Neural cell (in vitro differentiated cells): ENCODE results near the gene ACP4. TPM values are rescaled to one million over a fixed set of nuclear protein-coding genes. Genes with fewer than 3 reads are reported as not detected.
"Not testable (repeated sequence)": the region's sequence is repeated elsewhere in the genome, so short reads cannot be mapped to it uniquely, and the experiment has no call there.

ENCODE experiments used
- H2AFZ ChIP-seq: fragments of 200-600, 300-800 bp; sonication (generic), shearing (Covaris generic); 2 replicates; pipeline ENCODE4 v1.6.0; 2014; ENCODE audit warnings: low read depth, mild to moderate bottlenecking, antibody characterized with exemption, low read length, moderate library complexity
- H3F3A ChIP-seq: fragments of 200-600 bp; shearing (Covaris generic); 2 replicates; pipeline ENCODE4 v1.6.1; 2016; ENCODE audit warnings: mild to moderate bottlenecking, moderate library complexity, mixed read lengths, antibody characterized with exemption, low read length; ENCODE audit not compliant: insufficient read depth, poor library complexity, severe bottlenecking
- H3K27ac ChIP-seq: fragments of 200-600, 300-800 bp; sonication (generic), shearing (Covaris generic); 2 replicates; pipeline ENCODE4 v1.5.1; 2014; ENCODE audit warnings: mild to moderate bottlenecking, low read length, moderate library complexity
- H3K27me3 ChIP-seq: fragments of 300-800, 200-600 bp; sonication (generic), shearing (Covaris generic); 2 replicates; pipeline ENCODE4 v1.6.0; 2014; ENCODE audit warnings: mild to moderate bottlenecking, low read depth, low read length, moderate library complexity; ENCODE audit not compliant: insufficient read depth
- H3K36me3 ChIP-seq: fragments of 300-800, 200-600 bp; sonication (generic), shearing (Covaris generic); 2 replicates; pipeline ENCODE4 v1.5.1; 2014; ENCODE audit warnings: mild to moderate bottlenecking, antibody characterized with exemption, low read length, moderate library complexity; ENCODE audit not compliant: insufficient read depth
- H3K4me2 ChIP-seq: fragments of 300-800, 200-600 bp; sonication (generic), shearing (Covaris generic); 2 replicates; pipeline ENCODE4 v1.6.0; 2014; ENCODE audit warnings: mild to moderate bottlenecking, low read length
- H3K4me3 ChIP-seq: fragments of 300-800, 200-600 bp; sonication (generic), shearing (Covaris generic); 2 replicates; pipeline ENCODE4 v1.5.1; 2014; ENCODE audit warnings: mild to moderate bottlenecking, low read length, moderate library complexity
- H3K79me2 ChIP-seq: fragments of 200-600 bp; shearing (Covaris generic); replicated peaks from 2 replicates; pipeline ENCODE4 v1.6.0; 2014; ENCODE audit warnings: mild to moderate bottlenecking, low read length, moderate library complexity; ENCODE audit not compliant: insufficient read depth
- H3K9ac ChIP-seq: fragments of 300-800, 200-600 bp; sonication (generic), shearing (Covaris generic); 2 replicates; pipeline ENCODE4 v1.6.1; 2016; ENCODE audit warnings: mild to moderate bottlenecking, low read length, mixed read lengths
- H3K9me2 ChIP-seq: fragments of 200-600 bp; shearing (Covaris generic); 2 replicates; pipeline ENCODE4 v1.6.1; 2016; ENCODE audit warnings: mild to moderate bottlenecking, low read length, mixed read lengths; ENCODE audit not compliant: insufficient read depth
- H3K9me3 ChIP-seq: fragments of 200-600, 300-800 bp; sonication (generic), shearing (Covaris generic); 2 replicates; pipeline ENCODE4 v1.6.1; 2016; ENCODE audit warnings: mild to moderate bottlenecking, mixed run types, low read length, moderate library complexity, mixed read lengths
- H4K20me1 ChIP-seq: fragments of 200-600 bp; shearing (Covaris generic); 2 replicates; pipeline ENCODE4 v1.6.1; 2016; ENCODE audit warnings: mild to moderate bottlenecking, mixed run types; ENCODE audit not compliant: insufficient read depth
- CTCF ChIP-seq: fragments of 450-650 bp; IDR thresholded peaks from 2 replicates; pipeline ENCODE4 v1.5.1; 2014; ENCODE audit warnings: antibody characterized with exemption, mild to moderate bottlenecking, moderate library complexity; ENCODE audit not compliant: poor library complexity, severe bottlenecking
- EP300 ChIP-seq: fragments of 450-650 bp; conservative IDR thresholded peaks from 2 replicates; pipeline ENCODE4 v1.6.1; 2014; ENCODE audit warnings: antibody characterized with exemption, mild to moderate bottlenecking, moderate library complexity; ENCODE audit not compliant: poor library complexity, severe bottlenecking
- EZH2 ChIP-seq: fragments of 200-600, 300-800 bp; shearing (Covaris generic), sonication (generic); IDR thresholded peaks from 2 replicates; pipeline ENCODE4 v1.6.1; 2014; ENCODE audit warnings: antibody characterized with exemption, low read length, borderline replicate concordance, mild to moderate bottlenecking; ENCODE audit not compliant: insufficient read depth, poor library complexity, severe bottlenecking
- MXI1 ChIP-seq: fragments of 450-650 bp; conservative IDR thresholded peaks from 2 replicates; pipeline ENCODE4 v1.6.1; 2014; ENCODE audit warnings: antibody characterized with exemption, mild to moderate bottlenecking; ENCODE audit not compliant: poor library complexity, severe bottlenecking
- POLR2AphosphoS5 ChIP-seq: IDR thresholded peaks from 2 replicates; pipeline ENCODE4 v1.6.1; 2012
- RAD21 ChIP-seq: fragments of 450-650 bp; conservative IDR thresholded peaks from 2 replicates; pipeline ENCODE4 v1.6.1; 2014; ENCODE audit warnings: antibody characterized with exemption, mild to moderate bottlenecking, moderate library complexity
- REST ChIP-seq: IDR thresholded peaks from 2 replicates; pipeline ENCODE4 v1.6.1; 2012; ENCODE audit warnings: borderline replicate concordance
- SMC3 ChIP-seq: fragments of 450-650 bp; conservative IDR thresholded peaks from 2 replicates; pipeline ENCODE4 v1.6.1; 2014; ENCODE audit warnings: antibody characterized with exemption, mild to moderate bottlenecking, moderate library complexity; ENCODE audit not compliant: poor library complexity
- TAF1 ChIP-seq: IDR thresholded peaks from 2 replicates; pipeline ENCODE4 v1.6.1; 2012; ENCODE audit warnings: low read depth
- polyA plus RNA-seq: library from polyadenylated mRNA; depleted of rRNA; stranded (reverse); fragments of >200 nt; gene quantifications from 2 replicates; pipeline ENCODE4 v1.2.3, GENCODE V29; 2014

The ACP4 gene
- polyA plus RNA-seq, 1 donor from 2014 or later: not detected

DNA sequence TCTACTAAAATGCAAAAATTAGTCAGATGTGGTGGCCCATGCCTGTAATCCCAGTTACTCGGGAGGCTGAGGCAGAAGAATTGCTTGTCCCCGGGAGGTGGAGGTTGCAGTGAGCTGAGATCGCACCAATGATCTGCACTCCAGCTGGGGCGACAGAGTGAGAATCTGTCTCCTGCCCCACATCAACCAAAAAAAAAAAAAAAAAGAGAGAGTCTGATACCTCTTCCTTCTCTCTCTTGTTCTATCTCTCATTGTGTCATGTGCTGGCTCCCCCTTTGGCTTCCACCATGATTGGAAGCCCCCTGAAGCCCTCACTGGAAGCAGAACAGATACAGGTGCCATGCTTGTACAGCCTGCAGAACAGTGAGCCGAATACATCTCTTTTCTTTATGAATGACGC, 46.7 kb upstream of the ACP4 start:
- H3K36me3 ChIP-seq: no peaks in the 10 kb centered on the region
- no peaks in the 10 kb centered on the region for H3F3A ChIP-seq
- no peaks in the 10 kb centered on the region for H3K9me3 ChIP-seq
- H3K4me2 ChIP-seq: no peak overlapping the region
- H3K27me3 ChIP-seq: no peaks in the 10 kb centered on the region
- no peaks in the 10 kb centered on the region for H3K79me2 ChIP-seq
- H3K4me3 ChIP-seq: no peak overlapping the region
- no peaks in the 10 kb centered on the region for H4K20me1 ChIP-seq
- no peak overlapping the region for H3K27ac ChIP-seq
- no peak overlapping the region for H3K9ac ChIP-seq
- no peaks in the 10 kb centered on the region for H3K9me2 ChIP-seq
- no peak for TF ChIP-seq EZH2
- TF ChIP-seq SMC3: no peak
- no peak for TF ChIP-seq RAD21
- TF ChIP-seq CTCF: no peak
- TF ChIP-seq TAF1: no peak
- TF ChIP-seq MXI1: no peak
- no peak for TF ChIP-seq POLR2AphosphoS5
- no peak for TF ChIP-seq REST
- TF ChIP-seq EP300: no peak
- no peak overlapping the region for H2AFZ ChIP-seq

- no peak overlapping the region for H2AFZ ChIP-seq
- no peak overlapping the region for H3K4me2 ChIP-seq
- H3F3A ChIP-seq: no peaks in the 10 kb centered on the region
- H3K9ac ChIP-seq: no peak overlapping the region
- no peaks in the 10 kb centered on the region for H3K9me3 ChIP-seq
- no peaks in the 10 kb centered on the region for H3K36me3 ChIP-seq
- no peaks in the 10 kb centered on the region for H3K79me2 ChIP-seq
- TF ChIP-seq SMC3 (no peak), EP300 (no peak), POLR2AphosphoS5 (no peak), RAD21 (no peak), CTCF (no peak), TAF1 (no peak)
- no peaks in the 10 kb centered on the region for H3K27me3 ChIP-seq
- no peaks in the 10 kb centered on the region for H4K20me1 ChIP-seq
- no peaks in the 10 kb centered on the region for H3K9me2 ChIP-seq
- no peak overlapping the region for H3K27ac ChIP-seq
- no peak overlapping the region for H3K4me3 ChIP-seq
Measured at GRCh38 chr19:50745221-50745620, 45.0 kb upstream of the ACP4 start.

- not testable (repeated sequence) for H2AFZ ChIP-seq, H3K9ac ChIP-seq, H4K20me1 ChIP-seq, H3K79me2 ChIP-seq, H3K9me3 ChIP-seq, H3K36me3 ChIP-seq, H3K27me3 ChIP-seq, H3F3A ChIP-seq, H3K4me3 ChIP-seq, H3K4me2 ChIP-seq, H3K9me2 ChIP-seq, H3K27ac ChIP-seq
Measured at GRCh38 chr19:50747141-50747540, 43.1 kb upstream of the ACP4 start.
